NCI-H2029 treated with DMSO at 0.1 percent for 48 hours (cell line): ENCODE data around the gene TPRG1.

Source experiments
- DNase-seq: peaks from one replicate; lab custom pipeline; 2025; lab: John Stamatoyannopoulos, UW

The TPRG1 gene

GRCh38 chr3:189355481-189356201, 183.9 kb downstream of the TPRG1 start:
- no peak for DNase-seq

GRCh38 chr3:189360291-189360690, 188.5 kb downstream of the TPRG1 start:
- DNase-seq: no peak

- DNase-seq: no peak
These were observed 189.5 kb downstream of the TPRG1 start for GRCh38 chr3:189361103-189361835.

- DNase-seq: no peak
These were observed 192.0 kb downstream of the TPRG1 start for GRCh38 chr3:189363590-189364255.

- no peak for DNase-seq
These were observed 194.1 kb downstream of the TPRG1 start for GRCh38 chr3:189365609-189366564.

- no peak for DNase-seq
These were observed 196.6 kb downstream of the TPRG1 start for GRCh38 chr3:189368384-189368783.

- DNase-seq: no peak
These were observed 197.9 kb downstream of the TPRG1 start for GRCh38 chr3:189369636-189370035.

- DNase-seq: no peak
These were observed 200.5 kb downstream of the TPRG1 start for GRCh38 chr3:189372243-189372642.
